ENCODE results near the gene FCMR.

GRCh38 chr1:206935491-206936067 lies 13.8 kb upstream of the FCMR start:
- TF ChIP-seq CTCF (IDR thresholded peaks at IDR 0.05) = no peak
- no peak for TF ChIP-seq POLR2A (IDR thresholded peaks at IDR 0.05)

Data from uterus (tissue), 2 donors.